Measurements from ENCODE around the gene OPN3. TPM values are rescaled to one million over a fixed set of nuclear protein-coding genes. Genes with fewer than 3 reads are reported as not detected.

The OPN3 gene
- total and polyA plus RNA-seq, 4 donors: 11.3 to 19.1 (median 15.5) TPM

DNA sequence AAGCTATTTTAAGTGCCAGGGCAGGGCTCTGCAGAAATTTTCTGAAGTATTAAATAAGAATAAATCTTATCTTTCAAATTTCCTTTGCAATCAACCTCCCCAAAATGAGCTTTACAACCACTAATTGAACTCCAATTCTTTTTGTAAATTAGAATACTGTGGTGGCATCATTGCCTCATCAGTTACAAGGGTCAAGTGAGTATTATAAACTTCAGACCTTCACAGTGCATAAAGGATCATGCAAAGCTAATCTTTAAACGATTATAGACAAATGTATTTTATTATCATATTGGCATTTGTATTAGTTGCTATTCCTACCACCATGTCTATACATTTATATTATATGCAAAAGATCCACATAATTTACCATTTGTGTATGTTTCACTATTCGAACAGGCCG lies 7.2 kb downstream of the OPN3 start:
- no peak for DNase-seq (ENCODE audit: low spot score)
- Histone ChIP-seq H3K9ac (ENCODE audit: low read depth in 1 of 2, low read length in 2 of 2) (no peak overlapping the region), H3K27ac (ENCODE audit: low read depth in 1 of 2, low read length in 2 of 2) (no peak overlapping the region), H3K4me3 (ENCODE audit: low read depth in 1 of 3, low read length in 3 of 3) (no peak overlapping the region), H3K36me3 (ENCODE audit: control insufficient read depth in 4 of 4, insufficient read depth in 3 of 4, low read depth in 1 of 4, low read length in 3 of 4) (peaks cover 0 to 7% (median 2%) of the 10 kb centered on the region in 4 donors), H3K9me3 (ENCODE audit: control insufficient read depth in 4 of 4, low read length in 3 of 4) (no peaks in the 10 kb centered on the region), H3K27me3 (ENCODE audit: control insufficient read depth in 4 of 4, insufficient read depth in 4 of 4, low read length in 3 of 4) (no peaks in the 10 kb centered on the region), H3K4me1 (ENCODE audit: control insufficient read depth in 4 of 4, insufficient read depth in 4 of 4, low read length in 3 of 4) (peaks cover 0 to 16% (median 4%) of the 10 kb centered on the region in 4 donors)
- WGBS: 76% methylated on average over 3 of the region's 3 CpGs
- TF ChIP-seq HNF4A (conservative IDR thresholded peaks at IDR 0.05): peak; percentile 56 to 68
- TF ChIP-seq NR2F2 (IDR thresholded peaks at IDR 0.05): no peak

DNA sequence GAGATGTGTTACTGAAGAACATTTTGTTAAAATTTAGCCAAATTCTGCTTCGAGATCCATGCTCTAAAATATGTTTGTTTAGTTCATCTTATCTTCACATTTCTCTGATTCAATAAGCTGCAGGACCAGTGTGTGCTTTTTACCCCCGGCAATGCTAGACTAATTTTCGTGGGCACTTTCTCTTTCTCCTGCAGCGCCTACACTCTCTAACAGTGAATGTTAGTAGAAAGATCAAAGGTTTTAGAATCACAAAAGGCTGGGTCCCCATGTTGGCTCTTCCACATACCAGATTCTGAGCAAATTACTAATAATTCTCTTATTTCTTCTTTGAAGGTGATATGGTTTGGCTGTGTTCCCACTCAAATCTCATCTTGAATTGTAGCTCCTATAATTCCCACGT lies 8.5 kb downstream of the OPN3 start:
- Histone ChIP-seq H3K9ac (ENCODE audit: low read depth in 1 of 2, low read length in 2 of 2) (peak overlapping the region in 1 of 2 donors; percentile 48), H3K4me1 (ENCODE audit: control insufficient read depth in 4 of 4, insufficient read depth in 4 of 4, low read length in 3 of 4) (peaks cover 0 to 17% (median 3%) of the 10 kb centered on the region in 4 donors), H3K36me3 (ENCODE audit: control insufficient read depth in 4 of 4, insufficient read depth in 3 of 4, low read depth in 1 of 4, low read length in 3 of 4) (peaks cover 0 to 7% (median 2%) of the 10 kb centered on the region in 4 donors), H3K9me3 (ENCODE audit: control insufficient read depth in 4 of 4, low read length in 3 of 4) (no peaks in the 10 kb centered on the region), H3K4me3 (ENCODE audit: low read depth in 1 of 3, low read length in 3 of 3) (peak overlapping the region in 2 of 3 donors; percentile 4 to 20), H3K27ac (ENCODE audit: low read depth in 1 of 2, low read length in 2 of 2) (peak overlapping the region; percentile 5 to 43), H3K27me3 (ENCODE audit: control insufficient read depth in 4 of 4, insufficient read depth in 4 of 4, low read length in 3 of 4) (no peaks in the 10 kb centered on the region)
- WGBS: 36% methylated on average over 5 of the region's 5 CpGs
- DNase-seq (ENCODE audit: low spot score): no peak
- TF ChIP-seq HNF4A (conservative IDR thresholded peaks at IDR 0.05) (peak in 1 of 2 donors; percentile 33), JUND (IDR thresholded peaks at IDR 0.05) (no peak), HNF4G (IDR thresholded peaks at IDR 0.05) (no peak), GABPA (IDR thresholded peaks at IDR 0.05 in 1 of 2, conservative IDR thresholded peaks at IDR 0.05 in 1 of 2) (no peak), RAD21 (IDR thresholded peaks at IDR 0.05) (peak in 1 of 2 donors; percentile 19), NR2F2 (IDR thresholded peaks at IDR 0.05) (no peak), YY1 (IDR thresholded peaks at IDR 0.05) (peak; percentile 25)
- TF ChIP-seq, protein P1, sequence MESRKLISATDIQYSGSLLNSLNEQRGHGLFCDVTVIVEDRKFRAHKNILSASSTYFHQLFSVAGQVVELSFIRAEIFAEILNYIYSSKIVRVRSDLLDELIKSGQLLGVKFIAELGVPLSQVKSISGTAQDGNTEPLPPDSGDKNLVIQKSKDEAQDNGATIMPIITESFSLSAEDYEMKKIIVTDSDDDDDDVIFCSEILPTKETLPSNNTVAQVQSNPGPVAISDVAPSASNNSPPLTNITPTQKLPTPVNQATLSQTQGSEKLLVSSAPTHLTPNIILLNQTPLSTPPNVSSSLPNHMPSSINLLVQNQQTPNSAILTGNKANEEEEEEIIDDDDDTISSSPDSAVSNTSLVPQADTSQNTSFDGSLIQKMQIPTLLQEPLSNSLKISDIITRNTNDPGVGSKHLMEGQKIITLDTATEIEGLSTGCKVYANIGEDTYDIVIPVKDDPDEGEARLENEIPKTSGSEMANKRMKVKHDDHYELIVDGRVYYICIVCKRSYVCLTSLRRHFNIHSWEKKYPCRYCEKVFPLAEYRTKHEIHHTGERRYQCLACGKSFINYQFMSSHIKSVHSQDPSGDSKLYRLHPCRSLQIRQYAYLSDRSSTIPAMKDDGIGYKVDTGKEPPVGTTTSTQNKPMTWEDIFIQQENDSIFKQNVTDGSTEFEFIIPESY (IDR thresholded peaks at IDR 0.05): no peak
- TF ChIP-seq, protein P2, sequence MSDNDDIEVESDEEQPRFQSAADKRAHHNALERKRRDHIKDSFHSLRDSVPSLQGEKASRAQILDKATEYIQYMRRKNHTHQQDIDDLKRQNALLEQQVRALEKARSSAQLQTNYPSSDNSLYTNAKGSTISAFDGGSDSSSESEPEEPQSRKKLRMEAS (IDR thresholded peaks at IDR 0.05): no peak

DNA sequence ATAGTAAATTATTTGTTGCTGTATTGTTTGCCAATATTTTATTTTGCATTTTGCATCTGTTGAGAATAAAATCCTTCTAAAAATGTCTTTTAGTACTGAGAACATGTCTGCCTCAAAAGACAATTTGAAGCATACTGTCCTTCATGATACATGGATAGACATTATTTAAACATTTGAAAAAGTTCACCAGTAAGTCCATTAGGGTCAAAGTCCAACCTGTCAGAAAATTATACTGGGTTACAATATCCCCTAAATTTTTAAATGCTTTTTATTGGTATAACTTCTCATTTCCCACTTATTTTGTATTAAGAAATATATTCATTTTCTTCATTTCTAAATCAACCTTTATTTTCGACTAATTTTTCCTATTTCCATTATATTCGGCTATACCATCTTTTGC lies 9.3 kb downstream of the OPN3 start:
- Histone ChIP-seq H3K9me3 (ENCODE audit: control insufficient read depth in 4 of 4, low read length in 3 of 4) (no peaks in the 10 kb centered on the region), H3K36me3 (ENCODE audit: control insufficient read depth in 4 of 4, insufficient read depth in 3 of 4, low read depth in 1 of 4, low read length in 3 of 4) (peaks cover 0 to 7% (median 2%) of the 10 kb centered on the region in 4 donors), H3K9ac (ENCODE audit: low read depth in 1 of 2, low read length in 2 of 2) (peak overlapping the region in 1 of 2 donors; percentile 48), H3K27ac (ENCODE audit: low read depth in 1 of 2, low read length in 2 of 2) (no peak overlapping the region), H3K4me3 (ENCODE audit: low read depth in 1 of 3, low read length in 3 of 3) (no peak overlapping the region), H3K4me1 (ENCODE audit: control insufficient read depth in 4 of 4, insufficient read depth in 4 of 4, low read length in 3 of 4) (peaks cover 0 to 17% (median 3%) of the 10 kb centered on the region in 4 donors), H3K27me3 (ENCODE audit: control insufficient read depth in 4 of 4, insufficient read depth in 4 of 4, low read length in 3 of 4) (no peaks in the 10 kb centered on the region)
- TF ChIP-seq GABPA (IDR thresholded peaks at IDR 0.05 in 1 of 2, conservative IDR thresholded peaks at IDR 0.05 in 1 of 2) (no peak), TAF1 (conservative IDR thresholded peaks at IDR 0.05) (no peak), RXRA (IDR thresholded peaks at IDR 0.05) (no peak), NR2F2 (IDR thresholded peaks at IDR 0.05) (no peak), FOXA1 (IDR thresholded peaks at IDR 0.05) (no peak), FOXA2 (IDR thresholded peaks at IDR 0.05) (no peak), HNF4A (conservative IDR thresholded peaks at IDR 0.05) (peak; percentile 66 to 82), RAD21 (IDR thresholded peaks at IDR 0.05) (no peak), HNF4G (IDR thresholded peaks at IDR 0.05) (peak; percentile 51), SP1 (IDR thresholded peaks at IDR 0.05) (no peak), YY1 (IDR thresholded peaks at IDR 0.05) (peak; percentile 32), EGR1 (IDR thresholded peaks at IDR 0.05; ENCODE audit: low read depth in 2 of 2) (no peak)
- TF ChIP-seq, protein P3, sequence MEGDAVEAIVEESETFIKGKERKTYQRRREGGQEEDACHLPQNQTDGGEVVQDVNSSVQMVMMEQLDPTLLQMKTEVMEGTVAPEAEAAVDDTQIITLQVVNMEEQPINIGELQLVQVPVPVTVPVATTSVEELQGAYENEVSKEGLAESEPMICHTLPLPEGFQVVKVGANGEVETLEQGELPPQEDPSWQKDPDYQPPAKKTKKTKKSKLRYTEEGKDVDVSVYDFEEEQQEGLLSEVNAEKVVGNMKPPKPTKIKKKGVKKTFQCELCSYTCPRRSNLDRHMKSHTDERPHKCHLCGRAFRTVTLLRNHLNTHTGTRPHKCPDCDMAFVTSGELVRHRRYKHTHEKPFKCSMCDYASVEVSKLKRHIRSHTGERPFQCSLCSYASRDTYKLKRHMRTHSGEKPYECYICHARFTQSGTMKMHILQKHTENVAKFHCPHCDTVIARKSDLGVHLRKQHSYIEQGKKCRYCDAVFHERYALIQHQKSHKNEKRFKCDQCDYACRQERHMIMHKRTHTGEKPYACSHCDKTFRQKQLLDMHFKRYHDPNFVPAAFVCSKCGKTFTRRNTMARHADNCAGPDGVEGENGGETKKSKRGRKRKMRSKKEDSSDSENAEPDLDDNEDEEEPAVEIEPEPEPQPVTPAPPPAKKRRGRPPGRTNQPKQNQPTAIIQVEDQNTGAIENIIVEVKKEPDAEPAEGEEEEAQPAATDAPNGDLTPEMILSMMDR (IDR thresholded peaks at IDR 0.05; ENCODE audit: low read depth, low read length, missing input control): no peak
- TF ChIP-seq, protein P4, sequence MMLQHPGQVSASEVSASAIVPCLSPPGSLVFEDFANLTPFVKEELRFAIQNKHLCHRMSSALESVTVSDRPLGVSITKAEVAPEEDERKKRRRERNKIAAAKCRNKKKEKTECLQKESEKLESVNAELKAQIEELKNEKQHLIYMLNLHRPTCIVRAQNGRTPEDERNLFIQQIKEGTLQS (IDR thresholded peaks at IDR 0.05): no peak
- TF ChIP-seq, protein P5, sequence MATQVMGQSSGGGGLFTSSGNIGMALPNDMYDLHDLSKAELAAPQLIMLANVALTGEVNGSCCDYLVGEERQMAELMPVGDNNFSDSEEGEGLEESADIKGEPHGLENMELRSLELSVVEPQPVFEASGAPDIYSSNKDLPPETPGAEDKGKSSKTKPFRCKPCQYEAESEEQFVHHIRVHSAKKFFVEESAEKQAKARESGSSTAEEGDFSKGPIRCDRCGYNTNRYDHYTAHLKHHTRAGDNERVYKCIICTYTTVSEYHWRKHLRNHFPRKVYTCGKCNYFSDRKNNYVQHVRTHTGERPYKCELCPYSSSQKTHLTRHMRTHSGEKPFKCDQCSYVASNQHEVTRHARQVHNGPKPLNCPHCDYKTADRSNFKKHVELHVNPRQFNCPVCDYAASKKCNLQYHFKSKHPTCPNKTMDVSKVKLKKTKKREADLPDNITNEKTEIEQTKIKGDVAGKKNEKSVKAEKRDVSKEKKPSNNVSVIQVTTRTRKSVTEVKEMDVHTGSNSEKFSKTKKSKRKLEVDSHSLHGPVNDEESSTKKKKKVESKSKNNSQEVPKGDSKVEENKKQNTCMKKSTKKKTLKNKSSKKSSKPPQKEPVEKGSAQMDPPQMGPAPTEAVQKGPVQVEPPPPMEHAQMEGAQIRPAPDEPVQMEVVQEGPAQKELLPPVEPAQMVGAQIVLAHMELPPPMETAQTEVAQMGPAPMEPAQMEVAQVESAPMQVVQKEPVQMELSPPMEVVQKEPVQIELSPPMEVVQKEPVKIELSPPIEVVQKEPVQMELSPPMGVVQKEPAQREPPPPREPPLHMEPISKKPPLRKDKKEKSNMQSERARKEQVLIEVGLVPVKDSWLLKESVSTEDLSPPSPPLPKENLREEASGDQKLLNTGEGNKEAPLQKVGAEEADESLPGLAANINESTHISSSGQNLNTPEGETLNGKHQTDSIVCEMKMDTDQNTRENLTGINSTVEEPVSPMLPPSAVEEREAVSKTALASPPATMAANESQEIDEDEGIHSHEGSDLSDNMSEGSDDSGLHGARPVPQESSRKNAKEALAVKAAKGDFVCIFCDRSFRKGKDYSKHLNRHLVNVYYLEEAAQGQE (IDR thresholded peaks at IDR 0.05): no peak
- TF ChIP-seq, protein P2 (IDR thresholded peaks at IDR 0.05): no peak
- 94% methylated on average over 2 of the region's 2 CpGs for WGBS
- no peak for DNase-seq (ENCODE audit: low spot score)
